ENCODE data around the gene KAT8. TPM values are rescaled to one million over a fixed set of nuclear protein-coding genes. Genes with fewer than 3 reads are reported as not detected.
A peak's percentile ranks its signal among the peaks of the same experiment; 100 is the strongest.

KAT8 gene
- total and polyA plus RNA-seq, 2 of the 13 experiments (the other 11 are each of a cell fraction or from before 2014, with no cell fraction given): 79.0 to 84.2 TPM

GRCh38 chr16:31113121-31114120, 4.0 kb upstream of the KAT8 start (continued):
- TF ChIP-seq GATA4 (IDR thresholded peaks at IDR 0.05; ENCODE audit: borderline replicate concordance, low read depth) (0 out of 2 replicates have a peak, but pooled peaks have one; percentile 14), HNF1A (IDR thresholded peaks at IDR 0.05; ENCODE audit: low read depth) (peak; percentile 73), HNF1A (CRISPR knock-in tag; IDR thresholded peaks at IDR 0.05; ENCODE audit: borderline replicate concordance) (no peak; the same call in 1 of the 2 replicates), TEAD3 (CRISPR knock-in tag; optimal IDR thresholded peaks at IDR 0.05; ENCODE audit: borderline replicate concordance) (peak; percentile 23), PAXIP1 (CRISPR knock-in tag; conservative IDR thresholded peaks at IDR 0.05) (0 out of 2 replicates have a peak, but pooled peaks have one; percentile 34), POLR2G (IDR thresholded peaks at IDR 0.05; ENCODE audit: low read depth, low read length) (peak; percentile 41; the same call in 1 of the 2 replicates), ZNF580 (CRISPR knock-in tag; IDR thresholded peaks at IDR 0.05; ENCODE audit: borderline replicate concordance, low read depth) (0 out of 2 replicates have a peak, but pooled peaks have one; percentile 19), POLR2A (IDR thresholded peaks at IDR 0.05; ENCODE audit: insufficient read depth in 1 of 2, low read depth in 2 of 2, low read length in 2 of 2) (peak in 1 of 2 experiments; percentile 43; a peak in 1 of 4 replicates), GPN1 (CRISPR knock-in tag; IDR thresholded peaks at IDR 0.05; ENCODE audit: borderline replicate concordance) (no peak), MIXL1 (CRISPR knock-in tag; IDR thresholded peaks at IDR 0.05) (0 out of 2 replicates have a peak, but pooled peaks have one; percentile 64), HINFP (CRISPR knock-in tag; IDR thresholded peaks at IDR 0.05; ENCODE audit: low read depth) (no peak), BRD4 (CRISPR knock-in tag; IDR thresholded peaks at IDR 0.05) (no peak), ARID5B (CRISPR knock-in tag; IDR thresholded peaks at IDR 0.05) (0 out of 2 replicates have a peak, but pooled peaks have one; percentile 7), ZNF121 (CRISPR knock-in tag; IDR thresholded peaks at IDR 0.05) (peak; percentile 94)

Measured in HepG2 (cell line).